Measurements from ENCODE around the gene ARID3A.

ARID3A gene

GRCh38 chr19:912181-913079 lies 13.4 kb upstream of the ARID3A start:
- DNase-seq, result no peak

GRCh38 chr19:913080-913748 lies 12.6 kb upstream of the ARID3A start, which contains the start of gene R3HDM4:
Gene R3HDM4, minus strand, starts transcription at chr19:913219. Its CDS starts 62 bp downstream, at chr19:913157.
- DNase-seq, result peak; percentile 83

DNA sequence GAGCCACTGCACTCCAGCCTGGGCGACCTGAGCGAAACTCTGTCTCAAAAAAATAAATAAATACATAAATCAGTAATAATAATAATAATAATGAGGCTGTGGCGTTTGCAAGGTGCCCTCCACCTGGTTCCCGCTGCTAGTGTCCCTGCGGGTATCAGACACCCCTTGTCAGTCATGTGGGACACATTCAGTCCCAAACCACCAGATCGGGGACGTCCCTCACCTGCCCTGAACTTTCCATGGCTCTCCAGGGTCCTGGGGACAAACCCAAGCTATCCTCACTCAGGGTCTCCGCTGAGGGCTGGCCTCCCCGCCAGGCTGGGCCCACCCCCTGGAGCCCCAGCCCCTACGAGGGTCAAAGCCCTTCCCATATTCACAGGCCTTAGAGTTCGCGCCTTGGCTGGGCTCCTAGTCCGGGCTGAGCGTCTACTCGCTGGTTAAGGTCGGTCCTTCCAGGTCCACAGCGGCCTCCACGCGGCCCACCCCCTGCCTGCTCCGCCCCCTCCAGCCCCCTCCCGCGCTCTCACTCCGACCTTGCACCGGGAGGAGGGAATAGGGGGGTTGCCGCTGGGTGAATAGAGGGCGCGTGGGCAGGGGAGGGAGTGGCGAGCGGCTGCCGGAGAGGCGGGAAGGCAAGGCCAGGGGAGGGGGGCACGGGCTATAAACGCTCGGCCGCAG lies 9.1 kb upstream of the ARID3A start:
- DNase-seq, result no peak

DNA sequence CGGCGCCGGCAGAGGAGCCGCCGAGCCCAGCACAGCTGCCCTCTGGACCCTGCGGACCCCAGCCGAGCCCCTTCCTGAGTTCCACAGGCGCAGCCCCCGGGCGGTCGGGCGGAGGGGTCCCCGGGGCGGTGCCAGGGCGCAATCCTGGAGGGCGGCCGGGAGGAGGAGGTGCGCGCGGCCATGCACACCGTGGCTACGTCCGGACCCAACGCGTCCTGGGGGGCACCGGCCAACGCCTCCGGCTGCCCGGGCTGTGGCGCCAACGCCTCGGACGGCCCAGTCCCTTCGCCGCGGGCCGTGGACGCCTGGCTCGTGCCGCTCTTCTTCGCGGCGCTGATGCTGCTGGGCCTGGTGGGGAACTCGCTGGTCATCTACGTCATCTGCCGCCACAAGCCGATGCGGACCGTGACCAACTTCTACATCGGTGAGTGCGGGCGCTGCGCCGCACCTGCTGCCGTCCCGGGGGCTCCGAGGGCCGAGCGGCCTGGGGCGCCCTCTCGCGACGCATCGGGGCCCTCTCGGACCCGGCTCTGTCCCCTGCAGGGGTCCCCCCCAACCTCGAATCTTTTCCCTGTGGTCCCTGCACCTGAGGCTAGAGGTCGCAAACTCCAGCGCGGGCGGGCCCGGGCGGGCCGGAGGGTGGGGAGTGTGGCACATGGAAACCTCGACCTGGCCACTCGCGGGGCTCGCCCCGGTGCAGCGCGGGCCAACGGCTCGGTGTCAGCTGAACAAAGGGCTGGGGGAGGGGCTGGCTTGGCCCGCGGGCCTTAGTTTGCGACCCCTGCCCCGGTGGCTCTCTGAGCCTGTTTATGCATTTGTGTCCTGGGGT lies 8.3 kb upstream of the ARID3A start, which contains the start of gene KISS1R:
Gene KISS1R (plus strand): TSS at position 11 of the 829 bp plus-strand sequence. CDS start 170 bp downstream, at position 181.
- DNase-seq, result no peak

DNA sequence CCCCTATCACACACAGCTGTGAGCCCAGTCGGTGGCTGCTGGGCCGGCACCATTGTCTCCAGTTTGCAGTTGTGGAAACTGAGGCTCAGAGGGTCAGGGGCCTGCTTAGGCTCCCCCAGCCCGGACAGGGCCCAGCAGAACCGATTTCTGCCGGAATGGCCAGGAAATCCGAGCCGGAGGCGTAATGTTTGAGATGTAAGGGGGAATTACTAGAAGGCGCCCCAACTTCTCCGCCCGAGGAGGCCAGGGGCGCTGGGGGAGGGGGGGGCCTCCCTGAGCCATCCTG lies 7.7 kb upstream of the ARID3A start:
- DNase-seq, result no peak

DNA sequence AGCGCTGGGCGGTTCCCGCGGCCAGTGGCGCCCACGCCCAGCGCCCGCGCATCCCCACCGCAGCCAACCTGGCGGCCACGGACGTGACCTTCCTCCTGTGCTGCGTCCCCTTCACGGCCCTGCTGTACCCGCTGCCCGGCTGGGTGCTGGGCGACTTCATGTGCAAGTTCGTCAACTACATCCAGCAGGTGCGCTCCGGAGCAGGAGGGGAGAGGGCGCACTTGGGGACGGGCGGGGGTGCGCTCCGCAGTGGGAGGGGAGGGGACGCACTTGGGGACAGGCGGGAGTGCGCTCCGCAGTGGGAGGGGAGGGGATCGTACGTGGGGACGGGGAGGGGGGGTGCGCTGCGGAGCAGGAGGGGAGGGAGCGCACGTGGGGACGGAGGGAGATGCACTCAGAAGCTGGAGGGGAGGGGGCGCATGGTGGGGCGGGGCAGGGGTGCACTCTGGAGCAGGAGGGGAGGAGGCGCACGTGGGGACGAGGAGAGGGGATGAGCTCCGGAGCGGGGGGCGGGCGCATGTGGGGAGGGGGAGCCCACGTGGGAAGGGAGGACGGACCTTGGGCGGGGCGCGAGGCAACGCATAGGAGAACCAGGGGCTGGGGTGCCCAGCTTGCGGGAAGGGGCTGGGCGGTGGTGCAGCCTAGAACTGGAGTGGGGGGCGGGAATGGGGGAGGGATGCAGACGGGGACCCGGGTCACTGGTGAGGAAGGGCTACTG lies 7.2 kb upstream of the ARID3A start:
- DNase-seq, result no peak

GRCh38 chr19:919199-920050 lies 6.4 kb upstream of the ARID3A start:
- peak; percentile 41 for DNase-seq

DNA sequence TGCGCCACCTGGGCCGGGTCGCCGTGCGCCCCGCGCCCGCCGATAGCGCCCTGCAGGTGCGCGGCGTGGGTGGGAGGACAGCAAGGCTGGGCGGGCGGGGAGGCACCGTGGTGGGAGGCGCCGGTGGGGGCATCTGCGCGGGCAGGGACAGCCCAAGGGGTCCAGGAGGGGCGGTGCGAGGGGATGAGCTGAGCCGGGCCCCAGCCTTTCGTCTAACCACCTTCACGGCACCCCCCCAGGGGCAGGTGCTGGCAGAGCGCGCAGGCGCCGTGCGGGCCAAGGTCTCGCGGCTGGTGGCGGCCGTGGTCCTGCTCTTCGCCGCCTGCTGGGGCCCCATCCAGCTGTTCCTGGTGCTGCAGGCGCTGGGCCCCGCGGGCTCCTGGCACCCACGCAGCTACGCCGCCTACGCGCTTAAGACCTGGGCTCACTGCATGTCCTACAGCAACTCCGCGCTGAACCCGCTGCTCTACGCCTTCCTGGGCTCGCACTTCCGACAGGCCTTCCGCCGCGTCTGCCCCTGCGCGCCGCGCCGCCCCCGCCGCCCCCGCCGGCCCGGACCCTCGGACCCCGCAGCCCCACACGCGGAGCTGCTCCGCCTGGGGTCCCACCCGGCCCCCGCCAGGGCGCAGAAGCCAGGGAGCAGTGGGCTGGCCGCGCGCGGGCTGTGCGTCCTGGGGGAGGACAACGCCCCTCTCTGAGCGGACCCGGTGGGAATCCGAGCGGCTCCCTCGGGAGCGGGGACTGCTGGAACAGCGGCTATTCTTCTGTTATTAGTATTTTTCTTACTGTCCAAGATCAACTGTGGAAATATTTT lies 5.6 kb upstream of the ARID3A start:
- DNase-seq, result peak; percentile 66

- DNase-seq, result no peak
Measured at GRCh38 chr19:924553-925086, 1.2 kb upstream of the ARID3A start.

DNA sequence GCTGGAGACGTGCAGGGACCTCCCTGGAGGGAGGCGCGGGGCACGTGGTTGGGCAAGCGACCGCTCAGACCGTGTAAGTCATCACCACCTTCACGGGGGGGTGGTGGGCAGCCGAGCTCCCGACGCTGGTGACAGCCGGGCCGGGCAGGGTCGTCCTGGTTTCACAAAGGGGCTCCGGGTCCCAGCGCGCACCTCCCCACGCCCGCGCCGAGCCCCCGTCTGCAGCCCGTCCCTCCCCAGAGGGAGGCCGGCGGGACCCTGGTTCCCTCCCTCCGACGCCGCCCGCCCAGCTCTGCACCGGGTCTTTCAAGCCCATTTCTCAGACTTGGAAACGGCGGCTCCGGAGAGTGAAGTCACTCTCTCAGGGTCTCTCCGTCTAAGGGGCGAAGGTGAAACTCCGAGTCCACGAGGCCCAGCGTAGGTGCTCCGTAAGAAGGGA lies 729 bp upstream of the ARID3A start:
- DNase-seq, result no peak

DNA sequence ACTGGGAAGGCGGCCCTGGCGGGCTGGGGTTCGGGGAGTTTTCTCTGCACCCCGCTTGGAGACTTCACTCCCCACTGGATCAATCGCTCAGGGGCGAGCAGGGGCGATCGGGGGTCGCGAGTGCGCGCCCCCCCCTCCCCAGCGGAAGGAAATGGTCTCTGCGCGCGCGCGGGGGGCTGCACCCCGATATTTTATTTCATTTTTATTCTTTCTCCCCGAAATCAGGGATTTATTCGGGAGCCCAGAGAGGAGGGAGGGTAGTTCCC lies 421 bp downstream of the ARID3A start:
- no peak for DNase-seq

DNA sequence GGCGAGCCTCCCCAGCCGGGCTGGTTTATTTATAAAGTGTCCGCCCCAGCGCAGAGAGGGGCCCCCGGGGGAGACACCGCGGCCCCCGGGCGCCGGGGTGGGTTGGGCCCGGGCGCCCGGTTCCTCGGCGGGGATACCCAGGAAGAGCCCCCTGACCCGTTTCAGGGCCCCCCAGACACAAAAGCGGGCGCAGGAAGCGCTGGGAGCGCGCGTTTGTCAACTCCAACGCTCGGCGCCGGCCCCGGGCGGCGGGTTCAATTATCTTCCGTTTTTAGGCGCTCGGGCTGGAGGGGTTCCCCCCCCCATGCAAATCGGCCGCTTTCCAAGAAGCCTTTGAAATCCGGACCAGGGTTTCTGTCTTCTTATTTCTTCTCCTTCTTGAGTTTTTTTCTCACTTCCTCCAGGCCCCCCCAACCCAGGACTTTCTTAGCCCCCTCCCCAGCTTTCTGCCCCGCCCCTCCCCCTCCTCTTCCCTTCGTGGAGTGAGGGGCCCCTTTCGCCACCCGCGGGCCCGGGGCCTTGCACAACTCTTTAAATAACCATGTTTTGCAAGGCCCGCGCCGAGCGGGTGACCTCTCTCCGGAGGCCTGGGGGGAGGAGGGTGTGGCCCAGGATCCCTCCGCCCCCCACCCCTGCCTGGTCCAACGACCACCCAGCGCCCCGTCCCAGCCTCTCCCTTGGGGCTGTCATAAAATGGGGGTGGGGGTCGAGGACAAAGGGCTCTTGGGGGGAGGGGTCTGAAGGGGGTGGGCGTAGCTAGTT lies 935 bp downstream of the ARID3A start:
- DNase-seq, result no peak

- DNase-seq, result no peak
Measured at GRCh38 chr19:927351-927779, 1.5 kb downstream of the ARID3A start.

DNA sequence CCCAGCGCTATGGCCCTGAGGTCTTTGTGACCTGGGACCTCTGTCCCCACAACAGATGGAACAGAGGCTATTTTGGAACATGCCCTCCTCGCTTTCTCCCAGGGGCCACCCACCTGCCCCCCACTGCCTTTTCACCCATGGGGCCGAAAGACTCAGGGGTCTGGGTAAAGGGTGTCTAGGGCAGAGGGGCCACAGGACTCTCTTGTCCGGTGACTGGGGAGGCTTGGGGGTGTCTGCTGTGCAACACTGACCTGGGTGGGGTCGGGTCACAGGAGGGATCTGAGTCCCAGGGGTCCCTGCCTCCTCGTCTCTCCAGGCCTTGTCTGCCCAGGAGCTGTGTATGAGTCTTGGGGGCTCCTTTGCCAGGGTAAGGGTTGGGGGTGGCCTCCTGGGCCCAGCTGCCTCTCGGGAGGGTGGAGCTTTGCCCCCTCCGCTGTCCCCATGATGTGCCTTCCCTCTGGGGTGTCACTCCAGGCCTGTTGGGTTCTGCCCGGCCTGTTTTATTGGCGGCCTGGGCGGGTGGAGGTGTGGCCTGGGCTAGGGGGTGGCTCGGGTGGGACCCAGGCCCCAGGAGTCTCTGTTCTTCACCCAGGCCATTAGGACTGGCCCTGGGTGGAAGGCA lies 2.1 kb downstream of the ARID3A start:
- no peak for DNase-seq

DNA sequence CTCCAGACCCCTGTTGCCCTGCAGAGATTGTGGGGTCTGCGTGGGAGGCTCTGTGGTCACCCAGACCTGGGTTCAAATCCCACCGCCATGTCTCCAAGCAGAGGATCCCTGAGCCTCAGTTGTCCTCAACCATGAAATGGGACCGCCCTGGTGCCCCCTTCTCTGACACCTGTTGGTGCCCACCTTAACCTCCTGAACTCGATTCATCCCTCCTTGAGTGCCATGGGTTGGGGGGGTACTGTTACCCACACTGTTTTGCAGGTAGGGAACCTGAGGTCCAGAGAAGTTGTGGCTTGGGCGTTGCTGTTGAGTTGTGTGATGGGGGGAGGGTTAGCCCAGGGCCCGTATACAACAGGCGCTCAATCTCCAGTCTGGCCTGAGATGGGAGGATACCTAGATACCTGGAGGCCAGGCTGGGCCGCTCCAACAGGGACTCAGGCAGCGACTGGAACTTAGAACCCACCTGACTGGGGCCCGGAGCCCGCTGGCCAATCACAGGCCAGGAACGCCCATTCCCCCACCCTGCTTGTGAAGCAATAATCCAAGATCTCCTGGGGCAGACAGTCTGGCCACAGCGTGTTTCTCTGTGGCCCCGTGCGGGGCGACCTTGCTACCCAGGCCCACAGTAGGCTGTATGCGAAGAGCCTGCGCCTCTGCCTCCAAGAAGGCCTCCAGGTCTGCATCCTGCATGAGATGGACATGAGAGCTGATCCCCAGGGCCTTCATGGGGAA lies 2.8 kb downstream of the ARID3A start:
- no peak for DNase-seq

GRCh38 chr19:929203-929890 lies 3.5 kb downstream of the ARID3A start:
- DNase-seq, result no peak

- no peak for DNase-seq
Measured at GRCh38 chr19:929891-930258, 4.0 kb downstream of the ARID3A start.
